ENCODE results near the gene TIGD1. TPM values are rescaled to one million over a fixed set of nuclear protein-coding genes. Genes with fewer than 3 reads are reported as not detected.

TIGD1 gene
- total RNA-seq, 1 donor from 2014 or later = 12.3 TPM

- H3K9me3 Mint-ChIP-seq (ENCODE audit: unreplicated experiment) = peaks cover 21% of the 10 kb centered on the region
- TF ChIP-seq, protein P1, sequence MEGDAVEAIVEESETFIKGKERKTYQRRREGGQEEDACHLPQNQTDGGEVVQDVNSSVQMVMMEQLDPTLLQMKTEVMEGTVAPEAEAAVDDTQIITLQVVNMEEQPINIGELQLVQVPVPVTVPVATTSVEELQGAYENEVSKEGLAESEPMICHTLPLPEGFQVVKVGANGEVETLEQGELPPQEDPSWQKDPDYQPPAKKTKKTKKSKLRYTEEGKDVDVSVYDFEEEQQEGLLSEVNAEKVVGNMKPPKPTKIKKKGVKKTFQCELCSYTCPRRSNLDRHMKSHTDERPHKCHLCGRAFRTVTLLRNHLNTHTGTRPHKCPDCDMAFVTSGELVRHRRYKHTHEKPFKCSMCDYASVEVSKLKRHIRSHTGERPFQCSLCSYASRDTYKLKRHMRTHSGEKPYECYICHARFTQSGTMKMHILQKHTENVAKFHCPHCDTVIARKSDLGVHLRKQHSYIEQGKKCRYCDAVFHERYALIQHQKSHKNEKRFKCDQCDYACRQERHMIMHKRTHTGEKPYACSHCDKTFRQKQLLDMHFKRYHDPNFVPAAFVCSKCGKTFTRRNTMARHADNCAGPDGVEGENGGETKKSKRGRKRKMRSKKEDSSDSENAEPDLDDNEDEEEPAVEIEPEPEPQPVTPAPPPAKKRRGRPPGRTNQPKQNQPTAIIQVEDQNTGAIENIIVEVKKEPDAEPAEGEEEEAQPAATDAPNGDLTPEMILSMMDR (IDR thresholded peaks at IDR 0.05; ENCODE audit: partially characterized antibody, unreplicated experiment) = no peak
- H3K27me3 Mint-ChIP-seq (ENCODE audit: unreplicated experiment) = peaks cover 13% of the 10 kb centered on the region
- H3K4me3 Mint-ChIP-seq (ENCODE audit: unreplicated experiment) = peak overlapping the region; percentile 98
- peak overlapping the region; percentile 99 for H3K27ac Mint-ChIP-seq (ENCODE audit: unreplicated experiment)
- H3K36me3 Mint-ChIP-seq (ENCODE audit: unreplicated experiment) = peaks cover 32% of the 10 kb centered on the region
- peaks cover 4% of the 10 kb centered on the region for H3K4me1 Mint-ChIP-seq (ENCODE audit: low read depth, unreplicated experiment)
- DNase-seq = no peak
These were observed 553 bp downstream of the TIGD1 start for GRCh38 chr2:232549655-232550353.

GRCh38 chr2:232547991-232548390 lies 2.4 kb downstream of the TIGD1 start:
- Mint-ChIP-seq H3K9me3 (ENCODE audit: unreplicated experiment) (peaks cover 24% of the 10 kb centered on the region), H3K4me3 (ENCODE audit: unreplicated experiment) (no peak overlapping the region), H3K36me3 (ENCODE audit: unreplicated experiment) (peaks cover 32% of the 10 kb centered on the region), H3K27me3 (ENCODE audit: unreplicated experiment) (peaks cover 13% of the 10 kb centered on the region), H3K27ac (ENCODE audit: unreplicated experiment) (no peak overlapping the region), H3K4me1 (ENCODE audit: low read depth, unreplicated experiment) (peaks cover 4% of the 10 kb centered on the region)
- TF ChIP-seq, protein P1 (IDR thresholded peaks at IDR 0.05; ENCODE audit: partially characterized antibody, unreplicated experiment) = no peak
- DNase-seq = no peak

DNA sequence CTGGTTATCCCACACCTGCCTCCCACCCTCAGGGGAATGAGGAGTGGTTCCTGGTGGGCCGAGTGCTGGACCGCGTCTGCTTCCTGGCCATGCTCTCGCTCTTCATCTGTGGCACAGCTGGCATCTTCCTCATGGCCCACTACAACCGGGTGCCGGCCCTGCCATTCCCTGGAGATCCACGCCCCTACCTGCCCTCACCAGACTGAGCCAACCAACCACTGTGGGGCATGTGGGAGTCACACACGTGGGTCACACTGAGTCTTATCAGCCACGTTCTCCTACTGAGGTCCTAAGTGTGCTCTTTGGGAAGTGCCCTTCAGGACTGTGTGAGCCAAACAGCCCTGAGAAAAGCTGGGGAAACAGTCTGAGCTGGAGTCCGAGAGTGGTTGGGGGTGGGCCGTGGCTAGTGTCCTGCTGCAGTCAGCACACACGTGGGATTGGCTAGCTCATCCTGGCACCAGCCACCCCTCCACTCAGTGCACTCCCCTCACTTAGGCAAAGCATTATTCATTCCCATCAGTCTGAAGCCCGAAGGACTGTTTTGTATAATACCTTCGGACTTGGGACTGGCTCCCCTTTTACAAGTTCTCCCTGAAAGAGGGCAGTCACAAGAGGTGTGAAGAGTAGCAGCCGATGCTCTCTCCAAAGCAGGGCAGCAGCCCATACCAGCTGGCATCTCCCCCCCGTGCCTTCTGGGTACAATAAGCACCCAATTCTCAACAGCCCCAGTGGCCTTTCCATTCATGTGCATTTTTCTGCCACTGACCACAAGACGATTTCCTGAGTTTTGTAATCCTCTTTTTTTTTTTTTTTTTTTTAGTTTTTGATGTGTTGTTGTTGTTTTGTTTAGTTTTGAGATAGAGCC lies 4.6 kb downstream of the TIGD1 start:
- Mint-ChIP-seq H3K27me3 (ENCODE audit: unreplicated experiment) (peaks cover 11% of the 10 kb centered on the region), H3K4me1 (ENCODE audit: low read depth, unreplicated experiment) (peaks cover 4% of the 10 kb centered on the region), H3K36me3 (ENCODE audit: unreplicated experiment) (peaks cover 32% of the 10 kb centered on the region), H3K9me3 (ENCODE audit: unreplicated experiment) (peaks cover 21% of the 10 kb centered on the region), H3K4me3 (ENCODE audit: unreplicated experiment) (no peak overlapping the region), H3K27ac (ENCODE audit: unreplicated experiment) (no peak overlapping the region)
- TF ChIP-seq, protein P1 (IDR thresholded peaks at IDR 0.05; ENCODE audit: partially characterized antibody, unreplicated experiment) = no peak
- no peak for DNase-seq

GRCh38 chr2:232544674-232545073 lies 5.7 kb downstream of the TIGD1 start:
- peaks cover 27% of the 10 kb centered on the region for H3K36me3 Mint-ChIP-seq (ENCODE audit: unreplicated experiment)
- no peak overlapping the region for H3K4me3 Mint-ChIP-seq (ENCODE audit: unreplicated experiment)
- H3K27ac Mint-ChIP-seq (ENCODE audit: unreplicated experiment) = no peak overlapping the region
- TF ChIP-seq, protein P1 (IDR thresholded peaks at IDR 0.05; ENCODE audit: partially characterized antibody, unreplicated experiment) = no peak
- H3K27me3 Mint-ChIP-seq (ENCODE audit: unreplicated experiment) = peaks cover 6% of the 10 kb centered on the region
- H3K9me3 Mint-ChIP-seq (ENCODE audit: unreplicated experiment) = peaks cover 17% of the 10 kb centered on the region
- no peak for DNase-seq
- peaks cover 2% of the 10 kb centered on the region for H3K4me1 Mint-ChIP-seq (ENCODE audit: low read depth, unreplicated experiment)

All from glutamatergic neuron (in vitro differentiated cells).